Stimulated activated CD8-positive, alpha-beta memory T cell treated with anti-CD3 and anti-CD28 coated beads, Interleukin-7, amount 100 ng/mL, for 24 hours (primary cell): ENCODE measurements around the gene SGTA.
"Not testable (repeated sequence)": the region's sequence is repeated elsewhere in the genome, so short reads cannot be mapped to it uniquely, and the experiment has no call there.

Experiments
- DNase-seq: peaks from one replicate; pipeline ENCODE4 v3.0.0-alpha.2; 2020; ENCODE audit warnings: low read depth

Gene SGTA, protein sequence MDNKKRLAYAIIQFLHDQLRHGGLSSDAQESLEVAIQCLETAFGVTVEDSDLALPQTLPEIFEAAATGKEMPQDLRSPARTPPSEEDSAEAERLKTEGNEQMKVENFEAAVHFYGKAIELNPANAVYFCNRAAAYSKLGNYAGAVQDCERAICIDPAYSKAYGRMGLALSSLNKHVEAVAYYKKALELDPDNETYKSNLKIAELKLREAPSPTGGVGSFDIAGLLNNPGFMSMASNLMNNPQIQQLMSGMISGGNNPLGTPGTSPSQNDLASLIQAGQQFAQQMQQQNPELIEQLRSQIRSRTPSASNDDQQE

DNA sequence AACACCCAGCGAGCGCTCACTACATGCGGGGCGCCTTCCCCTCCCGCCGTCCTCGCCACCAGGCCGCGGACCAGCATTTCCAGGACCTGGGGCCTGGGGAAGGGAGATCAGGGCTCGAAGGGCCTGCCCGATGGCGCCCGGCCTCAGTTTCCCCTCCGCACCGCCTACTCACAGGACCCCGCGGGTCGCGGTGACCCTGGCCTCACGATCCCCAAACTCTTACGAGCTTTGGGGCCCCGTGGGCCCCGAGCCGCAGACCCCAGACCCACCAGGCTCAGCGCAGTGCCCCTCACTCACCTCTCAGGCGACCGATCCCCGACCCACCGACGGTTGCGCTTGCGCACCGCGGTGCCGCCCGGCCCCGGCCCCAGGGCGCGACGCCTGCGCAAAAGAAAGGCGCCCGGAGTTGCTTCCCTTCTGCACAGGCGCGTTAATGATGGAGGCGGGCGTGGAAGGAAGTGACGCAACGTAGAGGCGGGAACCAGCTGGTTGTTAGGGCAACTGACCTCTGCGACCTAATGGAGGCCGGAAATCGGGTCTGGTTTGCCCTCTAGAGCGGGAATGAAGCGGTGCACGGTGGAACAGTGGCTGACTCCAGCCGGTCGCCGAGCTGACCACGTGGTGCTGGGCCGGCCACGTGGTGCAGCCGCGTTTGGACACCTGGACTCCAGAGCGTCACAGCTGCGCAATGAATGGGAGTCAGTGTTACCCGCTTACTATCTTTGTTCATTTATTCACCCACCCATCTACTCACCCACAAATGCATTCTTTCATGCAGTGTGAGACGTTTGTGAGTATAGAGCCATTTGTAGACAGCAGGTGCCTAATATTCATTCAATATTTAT, at the start of gene SGTA:
TSS of gene SGTA (minus strand) at position 338 of the 845 bp plus-strand sequence. CDS start 14,205 bp downstream, outside the sequence.
- peak; percentile 92 for DNase-seq

GRCh38 chr19:2827840-2828489, 44.9 kb upstream of the SGTA start:
- no peak for DNase-seq

DNA sequence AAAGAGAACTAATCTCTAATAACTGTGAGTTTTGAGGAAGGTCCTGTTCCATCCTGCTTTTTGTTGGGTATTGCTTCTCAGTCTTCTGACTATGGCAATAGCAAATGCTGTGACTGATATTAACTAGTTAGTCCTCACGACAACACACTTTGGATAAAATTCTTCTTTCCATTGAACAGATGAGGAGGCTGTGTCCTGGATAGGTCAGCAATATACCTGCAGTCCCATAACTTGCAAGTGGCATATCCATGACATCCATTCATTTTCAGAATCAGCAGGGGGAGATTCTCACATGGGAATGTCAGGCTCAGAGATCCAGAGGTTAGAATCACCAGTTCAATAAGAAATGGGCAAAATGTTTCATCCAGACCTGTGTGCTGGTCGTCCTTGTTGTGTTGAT, 43.9 kb upstream of the SGTA start:
- DNase-seq = no peak

- no peak for DNase-seq
These were observed 41.1 kb upstream of the SGTA start for GRCh38 chr19:2824129-2824528.

GRCh38 chr19:2823646-2824045, 40.6 kb upstream of the SGTA start:
- DNase-seq = no peak

DNA sequence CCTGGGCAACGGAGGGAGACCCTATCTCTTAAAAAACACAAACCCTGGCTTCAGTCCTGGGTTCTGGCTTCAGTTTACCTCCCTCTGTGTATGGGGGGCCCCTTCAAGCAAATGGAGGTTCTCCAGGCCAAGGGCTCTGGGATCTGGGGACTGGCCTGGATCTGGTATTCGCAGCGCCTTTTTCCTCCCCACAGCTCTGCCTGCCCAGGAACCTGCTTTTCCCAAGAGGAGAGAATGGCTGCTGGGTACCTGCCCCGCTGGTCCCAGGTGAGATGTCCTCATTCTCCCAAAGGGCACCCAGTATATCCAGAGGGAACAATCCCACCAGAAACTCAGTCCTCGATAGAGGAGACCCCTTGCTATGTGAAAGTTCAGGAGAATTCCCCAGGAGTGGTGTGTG, 39.8 kb upstream of the SGTA start:
- DNase-seq = no peak

DNA sequence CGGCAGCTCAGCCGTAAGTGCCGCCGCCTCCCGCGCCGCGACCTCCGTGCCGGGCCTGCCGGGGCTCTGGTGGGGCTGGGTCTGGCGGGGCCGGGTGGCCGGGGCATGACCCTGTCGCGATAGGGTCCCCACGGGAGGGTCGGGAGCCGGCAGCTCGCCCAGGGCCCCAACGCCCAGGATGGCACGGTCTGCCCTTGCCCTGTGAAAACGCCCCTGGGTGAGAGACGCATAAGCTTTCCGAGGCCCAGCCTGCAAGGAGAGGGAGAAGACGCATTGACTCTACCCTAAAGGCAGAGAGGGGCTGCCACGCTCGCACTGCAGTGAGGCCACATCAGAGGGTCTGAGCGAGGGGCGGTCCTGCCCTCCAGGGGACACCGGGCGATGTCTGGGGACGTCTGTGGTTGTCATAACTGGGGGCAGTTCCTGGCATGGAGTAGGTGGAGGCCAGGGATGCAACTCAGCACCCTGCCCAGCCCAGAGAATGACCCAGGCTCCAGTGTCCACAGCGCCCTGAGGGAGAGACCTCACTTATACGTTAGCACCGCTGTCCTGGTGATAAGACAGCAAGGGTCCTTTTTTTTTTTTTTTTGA, 37.1 kb upstream of the SGTA start:
- no peak for DNase-seq

GRCh38 chr19:2819540-2820111, 36.6 kb upstream of the SGTA start, which contains the start of gene ZNF554:
Gene ZNF554 (plus strand): TSS chr19:2819868. CDS start chr19:2820072, 204 bp downstream.
- DNase-seq = peak; percentile 93

DNA sequence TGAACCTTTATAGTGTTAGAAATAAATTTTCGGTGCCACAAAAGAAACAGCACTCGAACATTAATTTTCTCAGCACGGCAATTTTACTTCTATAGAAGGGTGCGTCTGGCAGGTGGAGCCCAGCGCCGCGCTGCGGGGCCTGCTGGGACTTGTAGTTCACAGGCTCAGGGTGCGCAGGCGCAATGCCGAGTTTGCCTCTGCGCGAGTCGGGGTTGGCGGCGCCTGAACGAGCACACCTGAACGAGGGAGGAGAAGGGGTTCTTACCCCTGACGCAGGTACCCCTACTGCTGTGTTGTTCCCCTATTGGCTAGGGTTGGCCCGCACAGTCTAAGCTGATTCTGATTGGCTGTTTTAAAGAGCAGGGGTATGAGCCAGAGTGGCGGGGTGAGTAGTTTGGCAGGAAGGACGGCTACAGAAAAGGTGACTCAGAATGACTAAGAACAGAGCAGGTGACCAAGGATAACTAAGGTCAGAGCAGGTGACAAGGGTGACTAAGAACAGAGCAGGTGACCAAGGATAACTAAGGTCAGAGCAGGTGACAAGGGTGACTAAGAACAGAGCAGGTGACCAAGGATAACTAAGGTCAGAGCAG, 34.3 kb upstream of the SGTA start:
- DNase-seq = not testable (repeated sequence)

- DNase-seq = no peak
These were observed 33.6 kb upstream of the SGTA start for GRCh38 chr19:2816641-2817040.

DNA sequence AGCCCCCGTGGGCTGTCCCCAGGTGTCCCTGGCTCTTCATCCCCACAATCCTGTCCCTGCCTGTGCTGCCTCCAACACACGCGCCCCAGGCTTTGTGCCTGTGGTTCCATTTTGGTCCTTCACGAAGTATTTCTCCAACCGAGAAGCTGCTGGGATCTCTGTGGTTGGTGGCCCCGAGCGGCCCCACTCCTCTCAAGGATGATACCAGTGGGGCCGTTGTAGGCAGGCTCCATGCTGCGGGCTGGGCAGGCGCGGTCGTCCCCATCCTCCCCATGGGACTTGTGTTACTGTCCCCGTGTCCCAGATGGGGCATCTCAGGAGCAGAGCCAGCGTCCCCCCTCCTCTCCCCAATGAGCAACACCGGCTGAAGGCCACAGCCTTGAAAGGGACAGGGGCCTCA, 32.9 kb upstream of the SGTA start:
- no peak for DNase-seq

GRCh38 chr19:2815191-2815614, 32.1 kb upstream of the SGTA start:
- no peak for DNase-seq

GRCh38 chr19:2814426-2814825, 31.4 kb upstream of the SGTA start:
- no peak for DNase-seq

GRCh38 chr19:2813235-2814160, 30.4 kb upstream of the SGTA start:
- no peak for DNase-seq

DNA sequence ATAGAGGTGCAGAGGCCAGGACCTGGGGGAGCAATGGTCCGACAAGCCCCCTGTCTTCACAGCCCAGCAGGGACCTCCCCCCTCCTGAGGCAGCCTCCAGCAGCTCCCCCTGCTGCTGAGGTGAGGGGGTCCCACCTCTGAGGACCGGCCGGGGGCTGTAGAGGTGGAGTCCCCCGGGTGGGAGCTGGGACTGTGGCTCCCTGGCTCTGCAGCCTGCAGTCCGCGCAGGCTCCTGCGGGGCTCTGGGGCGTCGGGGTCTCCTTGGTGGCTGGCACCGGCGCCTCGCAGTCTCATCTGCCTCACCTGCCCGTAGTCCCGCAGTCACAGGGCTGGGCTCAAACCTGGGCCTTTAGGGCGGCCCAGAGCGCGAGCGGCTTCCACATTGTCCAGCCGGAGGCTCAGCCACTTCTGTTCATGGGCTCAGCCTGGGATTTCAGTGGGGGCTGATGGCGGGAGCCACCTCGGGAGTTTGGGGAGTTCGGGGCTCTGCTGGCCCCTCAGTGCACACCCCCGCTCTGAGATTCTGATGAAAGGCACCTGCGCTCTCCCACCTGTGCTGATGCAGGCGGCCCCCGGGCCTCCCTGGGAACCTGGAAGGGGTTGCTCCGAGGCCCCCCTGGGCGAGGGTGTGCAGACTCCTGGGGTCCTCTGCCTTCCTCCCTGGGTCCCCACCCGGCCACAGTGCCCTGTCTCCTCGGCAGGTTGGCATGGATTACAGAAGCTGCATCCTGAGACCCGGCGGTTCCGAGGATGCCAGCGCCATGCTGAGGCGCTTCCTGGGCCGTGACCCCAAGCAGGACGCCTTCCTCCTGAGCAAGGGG, 29.6 kb upstream of the SGTA start:
- no peak for DNase-seq

GRCh38 chr19:2811735-2812413, 28.8 kb upstream of the SGTA start:
- no peak for DNase-seq

DNA sequence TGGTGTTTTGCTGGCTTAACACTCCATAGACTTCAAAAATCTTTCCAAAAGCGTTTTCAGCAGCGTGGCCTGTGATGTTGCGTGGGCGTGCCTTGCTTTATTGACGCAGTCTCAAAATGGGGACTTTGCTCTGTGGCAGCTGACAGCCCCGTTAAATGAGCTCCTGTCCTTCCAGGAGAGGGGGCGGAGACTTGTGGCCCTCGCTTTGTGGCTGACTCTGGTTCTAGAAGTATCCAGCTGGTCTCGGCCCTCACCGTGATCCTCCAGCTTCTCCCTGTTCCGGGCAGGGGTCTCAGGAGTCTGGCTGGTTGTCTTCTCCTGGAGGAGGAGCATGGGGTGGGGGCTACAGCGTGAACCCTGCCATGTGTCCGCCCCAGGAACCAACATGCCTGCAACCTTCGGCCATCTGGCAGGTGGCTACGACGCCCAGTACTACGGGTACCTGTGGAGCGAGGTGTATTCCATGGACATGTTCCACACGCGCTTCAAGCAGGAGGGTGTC, 28.2 kb upstream of the SGTA start:
- DNase-seq = no peak
